Measurements from ENCODE around the gene AKR7A3.
"Not testable (repeated sequence)": the region's sequence is repeated elsewhere in the genome, so short reads cannot be mapped to it uniquely, and the experiment has no call there.

AKR7A3 gene

GRCh38 chr1:19270343-19270730 lies 18.2 kb downstream of the AKR7A3 start:
- no CpG with 5 or more reads among the region's 6 CpGs for WGBS (ENCODE audit: insufficient coverage, insufficient read length)
- H3K27me3 ChIP-seq (ENCODE audit: control insufficient read depth, insufficient read depth, low read length) = peaks cover 15% of the 10 kb centered on the region; the same call in 1 of the 2 replicates
- not testable (repeated sequence) for H3K4me3 ChIP-seq (ENCODE audit: low read length); H3K4me1 ChIP-seq (ENCODE audit: control insufficient read depth, insufficient read depth, low read length); H3K9me3 ChIP-seq (ENCODE audit: control insufficient read depth, insufficient read depth, low read length); DNase-seq (ENCODE audit: low read depth, low spot score); H3K36me3 ChIP-seq (ENCODE audit: control insufficient read depth, insufficient read depth, low read length); H3K27ac ChIP-seq (ENCODE audit: low read length)

GRCh38 chr1:19269427-19270342 lies 18.9 kb downstream of the AKR7A3 start:
- not testable (repeated sequence) for H3K36me3 ChIP-seq (ENCODE audit: control insufficient read depth, insufficient read depth, low read length); H3K4me3 ChIP-seq (ENCODE audit: low read length); DNase-seq (ENCODE audit: low read depth, low spot score); H3K9me3 ChIP-seq (ENCODE audit: control insufficient read depth, insufficient read depth, low read length); H3K4me1 ChIP-seq (ENCODE audit: control insufficient read depth, insufficient read depth, low read length); H3K27ac ChIP-seq (ENCODE audit: low read length)
- H3K27me3 ChIP-seq (ENCODE audit: control insufficient read depth, insufficient read depth, low read length) = peaks cover 15% of the 10 kb centered on the region; the same call in 1 of the 2 replicates
- no CpG with 5 or more reads among the region's 9 CpGs for WGBS (ENCODE audit: insufficient coverage, insufficient read length)

- Histone ChIP-seq H3K4me3 (ENCODE audit: low read length) (no peak overlapping the region), H3K27ac (ENCODE audit: low read length) (no peak overlapping the region), H3K4me1 (ENCODE audit: control insufficient read depth, insufficient read depth, low read length) (no peaks in the 10 kb centered on the region), H3K27me3 (ENCODE audit: control insufficient read depth, insufficient read depth, low read length) (peaks cover 6% of the 10 kb centered on the region; the same call in 1 of the 2 replicates), H3K36me3 (ENCODE audit: control insufficient read depth, insufficient read depth, low read length) (no peaks in the 10 kb centered on the region), H3K9me3 (ENCODE audit: control insufficient read depth, insufficient read depth, low read length) (no peaks in the 10 kb centered on the region)
- WGBS (ENCODE audit: insufficient coverage, insufficient read length) = no CpG with 5 or more reads among the region's 11 CpGs
- no peak for DNase-seq (ENCODE audit: low read depth, low spot score)
Measured at GRCh38 chr1:19268445-19268844, 20.1 kb downstream of the AKR7A3 start.

GRCh38 chr1:19262744-19263143 lies 25.8 kb downstream of the AKR7A3 start:
- no peaks in the 10 kb centered on the region for H3K9me3 ChIP-seq (ENCODE audit: control insufficient read depth, insufficient read depth, low read length)
- no peak for DNase-seq (ENCODE audit: low read depth, low spot score)
- H3K4me1 ChIP-seq (ENCODE audit: control insufficient read depth, insufficient read depth, low read length) = no peaks in the 10 kb centered on the region
- no peak overlapping the region for H3K4me3 ChIP-seq (ENCODE audit: low read length)
- H3K36me3 ChIP-seq (ENCODE audit: control insufficient read depth, insufficient read depth, low read length) = peaks cover 11% of the 10 kb centered on the region; the same call in 1 of the 2 replicates
- H3K27me3 ChIP-seq (ENCODE audit: control insufficient read depth, insufficient read depth, low read length) = no peaks in the 10 kb centered on the region
- no peak overlapping the region for H3K27ac ChIP-seq (ENCODE audit: low read length)
- no CpG with 5 or more reads among the region's 5 CpGs for WGBS (ENCODE audit: insufficient coverage, insufficient read length)

GRCh38 chr1:19262047-19262446 lies 26.5 kb downstream of the AKR7A3 start:
- Histone ChIP-seq H3K9me3 (ENCODE audit: control insufficient read depth, insufficient read depth, low read length) (no peaks in the 10 kb centered on the region), H3K27ac (ENCODE audit: low read length) (no peak overlapping the region), H3K4me1 (ENCODE audit: control insufficient read depth, insufficient read depth, low read length) (no peaks in the 10 kb centered on the region), H3K4me3 (ENCODE audit: low read length) (no peak overlapping the region), H3K27me3 (ENCODE audit: control insufficient read depth, insufficient read depth, low read length) (no peaks in the 10 kb centered on the region), H3K36me3 (ENCODE audit: control insufficient read depth, insufficient read depth, low read length) (peaks cover 18% of the 10 kb centered on the region; the same call in 1 of the 2 replicates)
- no CpG with 5 or more reads among the region's 5 CpGs for WGBS (ENCODE audit: insufficient coverage, insufficient read length)
- no peak for DNase-seq (ENCODE audit: low read depth, low spot score)

GRCh38 chr1:19260211-19261138 lies 28.1 kb downstream of the AKR7A3 start:
- H3K36me3 ChIP-seq (ENCODE audit: control insufficient read depth, insufficient read depth, low read length) = peaks cover 27% of the 10 kb centered on the region
- no peaks in the 10 kb centered on the region for H3K27me3 ChIP-seq (ENCODE audit: control insufficient read depth, insufficient read depth, low read length)
- H3K27ac ChIP-seq (ENCODE audit: low read length) = no peak overlapping the region
- H3K4me3 ChIP-seq (ENCODE audit: low read length) = no peak overlapping the region
- DNase-seq (ENCODE audit: low read depth, low spot score) = no peak
- WGBS (ENCODE audit: insufficient coverage, insufficient read length) = no CpG with 5 or more reads among the region's 21 CpGs
- no peaks in the 10 kb centered on the region for H3K9me3 ChIP-seq (ENCODE audit: control insufficient read depth, insufficient read depth, low read length)
- H3K4me1 ChIP-seq (ENCODE audit: control insufficient read depth, insufficient read depth, low read length) = no peaks in the 10 kb centered on the region

GRCh38 chr1:19258353-19258752 lies 30.2 kb downstream of the AKR7A3 start:
- Histone ChIP-seq H3K9me3 (ENCODE audit: control insufficient read depth, insufficient read depth, low read length) (no peaks in the 10 kb centered on the region), H3K27ac (ENCODE audit: low read length) (no peak overlapping the region), H3K4me1 (ENCODE audit: control insufficient read depth, insufficient read depth, low read length) (no peaks in the 10 kb centered on the region; the same call in 1 of the 2 replicates), H3K4me3 (ENCODE audit: low read length) (no peak overlapping the region), H3K27me3 (ENCODE audit: control insufficient read depth, insufficient read depth, low read length) (no peaks in the 10 kb centered on the region), H3K36me3 (ENCODE audit: control insufficient read depth, insufficient read depth, low read length) (peaks cover 30% of the 10 kb centered on the region)
- WGBS (ENCODE audit: insufficient coverage, insufficient read length) = no CpG with 5 or more reads among the region's 10 CpGs
- DNase-seq (ENCODE audit: low read depth, low spot score) = no peak

- Histone ChIP-seq H3K27ac (ENCODE audit: low read length) (no peak overlapping the region), H3K27me3 (ENCODE audit: control insufficient read depth, insufficient read depth, low read length) (no peaks in the 10 kb centered on the region), H3K9me3 (ENCODE audit: control insufficient read depth, insufficient read depth, low read length) (no peaks in the 10 kb centered on the region), H3K4me3 (ENCODE audit: low read length) (no peak overlapping the region), H3K36me3 (ENCODE audit: control insufficient read depth, insufficient read depth, low read length) (peaks cover 30% of the 10 kb centered on the region), H3K4me1 (ENCODE audit: control insufficient read depth, insufficient read depth, low read length) (no peaks in the 10 kb centered on the region; the same call in 1 of the 2 replicates)
- DNase-seq (ENCODE audit: low read depth, low spot score) = no peak
- no CpG with 5 or more reads among the region's 15 CpGs for WGBS (ENCODE audit: insufficient coverage, insufficient read length)
Measured at GRCh38 chr1:19257178-19257914, 31.2 kb downstream of the AKR7A3 start.

- H3K27ac ChIP-seq (ENCODE audit: low read length); H3K27me3 ChIP-seq (ENCODE audit: control insufficient read depth, insufficient read depth, low read length); DNase-seq (ENCODE audit: low read depth, low spot score); H3K4me3 ChIP-seq (ENCODE audit: low read length); H3K4me1 ChIP-seq (ENCODE audit: control insufficient read depth, insufficient read depth, low read length); H3K9me3 ChIP-seq (ENCODE audit: control insufficient read depth, insufficient read depth, low read length): not testable (repeated sequence)
- no CpG with 5 or more reads among the region's 5 CpGs for WGBS (ENCODE audit: insufficient coverage, insufficient read length)
- peaks cover 30% of the 10 kb centered on the region for H3K36me3 ChIP-seq (ENCODE audit: control insufficient read depth, insufficient read depth, low read length)
Measured at GRCh38 chr1:19256301-19256700, 32.3 kb downstream of the AKR7A3 start.

GRCh38 chr1:19255288-19255687 lies 33.3 kb downstream of the AKR7A3 start:
- Histone ChIP-seq H3K27ac (ENCODE audit: low read length) (no peak overlapping the region), H3K9me3 (ENCODE audit: control insufficient read depth, insufficient read depth, low read length) (no peaks in the 10 kb centered on the region), H3K36me3 (ENCODE audit: control insufficient read depth, insufficient read depth, low read length) (peaks cover 30% of the 10 kb centered on the region), H3K4me3 (ENCODE audit: low read length) (no peak overlapping the region), H3K4me1 (ENCODE audit: control insufficient read depth, insufficient read depth, low read length) (no peaks in the 10 kb centered on the region; the same call in 1 of the 2 replicates), H3K27me3 (ENCODE audit: control insufficient read depth, insufficient read depth, low read length) (no peaks in the 10 kb centered on the region)
- no peak for DNase-seq (ENCODE audit: low read depth, low spot score)
- no CpG with 5 or more reads among the region's 4 CpGs for WGBS (ENCODE audit: insufficient coverage, insufficient read length)

Measured in iPS DF 6.9 (cell line).